Naive thymus-derived CD4-positive, alpha-beta T cell (primary cell): ENCODE results near the gene GMDS. TPM values are rescaled to one million over a fixed set of nuclear protein-coding genes. Genes with fewer than 3 reads are reported as not detected.

Experiments
- ATAC-seq: fragments of 150-1000 bp; cut with Tn5 transposase; 2 replicates; pipeline ENCODE4 v1.10.0; 2021; ENCODE audit warnings: mild to moderate bottlenecking, moderate library complexity
- CTCF ChIA-PET: fragments of 350-600 bp; sonication (Branson Sonifier 250); formaldehyde crosslinking; loops from one replicate; lab custom pipeline; 2021; ENCODE audit warnings: antibody characterized with exemption; lab: Charles Lee
- POLR2A ChIA-PET: fragments of 350-600 bp; sonication (Branson Sonifier 250); formaldehyde crosslinking; loops from one replicate; lab custom pipeline; 2021; ENCODE audit warnings: antibody characterized with exemption, inconsistent platforms; lab: Charles Lee
- DNase-seq, 9 donors: peaks; one replicate each; pipeline versions ENCODE4 v3.0.0 to v3.0.0-alpha.2; 2020 to 2022; ENCODE audit warnings: mixed read lengths in 1 of 9
- H3K27ac ChIP-seq: one replicate; pipeline ENCODE4 v1.7.0; 2013; ENCODE audit warnings: mild to moderate bottlenecking, low read depth, low read length, moderate library complexity
- H3K27me3 ChIP-seq, 2 donors: one replicate each; pipeline ENCODE4 v1.7.0; 2013; ENCODE audit warnings: low read length in 2 of 2, mild to moderate bottlenecking in 2 of 2, moderate library complexity in 2 of 2; ENCODE audit not compliant: control insufficient read depth in 2 of 2, insufficient read depth in 2 of 2
- H3K36me3 ChIP-seq, 3 experiments: 1 replicate in 2 of 3; 2 replicates in 1 of 3; pipeline ENCODE4 v1.7.0; 2013; ENCODE audit warnings: low read length in 3 of 3, mild to moderate bottlenecking in 3 of 3, moderate library complexity in 1 of 3; ENCODE audit not compliant: insufficient read depth in 3 of 3, control insufficient read depth in 2 of 3
- H3K4me1 ChIP-seq, 2 donors: one replicate each; pipeline ENCODE4 v1.7.0; 2013; ENCODE audit warnings: low read length in 2 of 2, mild to moderate bottlenecking in 2 of 2, moderate library complexity in 1 of 2; ENCODE audit not compliant: control insufficient read depth in 2 of 2, insufficient read depth in 2 of 2
- H3K4me3 ChIP-seq: 2 replicates; pipeline ENCODE4 v1.7.0; 2013; ENCODE audit warnings: mild to moderate bottlenecking, low read length
- H3K9me3 ChIP-seq, 3 experiments: 1 replicate in 2 of 3; 2 replicates in 1 of 3; pipeline ENCODE4 v1.7.0; 2013; ENCODE audit warnings: low read length in 3 of 3; ENCODE audit not compliant: control insufficient read depth in 2 of 3
- H3K27ac Mint-ChIP-seq, 9 donors: one replicate each; pipeline ENCODE4 v1.8.0; 2020 to 2022; ENCODE audit warnings: mixed read lengths in 9 of 9, mild to moderate bottlenecking in 8 of 9, moderate library complexity in 5 of 9, inconsistent platforms in 2 of 9
- H3K27me3 Mint-ChIP-seq, 5 donors: one replicate each; pipeline ENCODE4 v1.8.0; 2021 to 2022; ENCODE audit warnings: mixed read lengths in 5 of 5, mild to moderate bottlenecking in 1 of 5
- H3K36me3 Mint-ChIP-seq, 5 donors: one replicate each; pipeline ENCODE4 v1.8.0; 2020 to 2022; ENCODE audit warnings: mixed read lengths in 5 of 5, mild to moderate bottlenecking in 3 of 5, inconsistent platforms in 1 of 5
- H3K4me1 Mint-ChIP-seq, 7 donors: one replicate each; pipeline ENCODE4 v1.8.0; 2020 to 2022; ENCODE audit warnings: mixed read lengths in 7 of 7, mild to moderate bottlenecking in 3 of 7, inconsistent platforms in 1 of 7
- H3K4me3 Mint-ChIP-seq, 10 donors: one replicate each; pipeline ENCODE4 v1.8.0; 2020 to 2022; ENCODE audit warnings: mild to moderate bottlenecking in 10 of 10, mixed read lengths in 10 of 10, moderate library complexity in 6 of 10, inconsistent platforms in 2 of 10
- H3K9me3 Mint-ChIP-seq, 11 donors: one replicate each; pipeline ENCODE4 v1.8.0; 2020 to 2022; ENCODE audit warnings: mixed read lengths in 11 of 11, mild to moderate bottlenecking in 4 of 11, inconsistent platforms in 1 of 11, moderate library complexity in 1 of 11
- intact Hi-C, 2 donors: fragments of 100-400 bp; cut with micrococcal nuclease; formaldehyde crosslinking; loops; one replicate each; pipeline ENCODE4 v1.15.1; 2023
- polyA plus RNA-seq, 2 donors: library from polyadenylated mRNA; unstranded; fragments of 300-500 nt; fragmentation: Illumina TruSeq; gene quantifications; one replicate each; pipeline ENCODE4 v1.2.3, GENCODE V29; 2021
- total RNA-seq, 6 experiments: library from RNA in 5 of 6; stranded (reverse) in 5 of 6; gene quantifications; 1 replicate in 5 of 6; 2 replicates in 1 of 6; pipeline ENCODE4 v1.2.3 and lab custom pipeline; 2021 to 2026

The GMDS gene
- total and polyA plus RNA-seq, 7 experiments from 2014 or later, result 12.7 to 33.9 (median 18.3) TPM

- H3K9me3 Mint-ChIP-seq, result peaks cover 0 to 3% (median 0%) of the 10 kb centered on the region in 11 donors
- H3K27me3 ChIP-seq, result peaks cover 7 to 16% of the 10 kb centered on the region in 2 donors
- ChIA-PET POLR2A (interaction anchor here (0.5 to 0.9 kb wide), 2 partner anchors 18 to 29 kb away, joined by 3 read pairs; no protein-coding TSS in a partner anchor), CTCF (interaction anchor here (2.3 kb wide), 1 partner anchor 20 kb away, joined by 7 read pairs; no protein-coding TSS in a partner anchor)
- H3K27ac Mint-ChIP-seq, result peak overlapping the region in 1 of 9 donors; percentile 8
- ATAC-seq (no peak), DNase-seq (no peak)
- H3K4me1 ChIP-seq, result peaks cover 12% of the 10 kb centered on the region in 2 donors
- peaks cover 5 to 41% (median 27%) of the 10 kb centered on the region in 5 donors for H3K36me3 Mint-ChIP-seq
- intact Hi-C loops, result no loop called here
- H3K27ac ChIP-seq, result no peak overlapping the region
- H3K4me1 Mint-ChIP-seq, result peaks cover 10 to 17% (median 16%) of the 10 kb centered on the region in 7 donors
- H3K36me3 ChIP-seq, result no peaks in the 10 kb centered on the region
- peaks cover 65 to 76% (median 68%) of the 10 kb centered on the region in 5 donors for H3K27me3 Mint-ChIP-seq
- H3K4me3 Mint-ChIP-seq, result peak overlapping the region; percentile 12 to 89 (median 82)
- no peak overlapping the region for H3K4me3 ChIP-seq
- H3K9me3 ChIP-seq, result no peaks in the 10 kb centered on the region
Measured at GRCh38 chr6:1625794-1626435, 619.5 kb downstream of the GMDS start.

DNA sequence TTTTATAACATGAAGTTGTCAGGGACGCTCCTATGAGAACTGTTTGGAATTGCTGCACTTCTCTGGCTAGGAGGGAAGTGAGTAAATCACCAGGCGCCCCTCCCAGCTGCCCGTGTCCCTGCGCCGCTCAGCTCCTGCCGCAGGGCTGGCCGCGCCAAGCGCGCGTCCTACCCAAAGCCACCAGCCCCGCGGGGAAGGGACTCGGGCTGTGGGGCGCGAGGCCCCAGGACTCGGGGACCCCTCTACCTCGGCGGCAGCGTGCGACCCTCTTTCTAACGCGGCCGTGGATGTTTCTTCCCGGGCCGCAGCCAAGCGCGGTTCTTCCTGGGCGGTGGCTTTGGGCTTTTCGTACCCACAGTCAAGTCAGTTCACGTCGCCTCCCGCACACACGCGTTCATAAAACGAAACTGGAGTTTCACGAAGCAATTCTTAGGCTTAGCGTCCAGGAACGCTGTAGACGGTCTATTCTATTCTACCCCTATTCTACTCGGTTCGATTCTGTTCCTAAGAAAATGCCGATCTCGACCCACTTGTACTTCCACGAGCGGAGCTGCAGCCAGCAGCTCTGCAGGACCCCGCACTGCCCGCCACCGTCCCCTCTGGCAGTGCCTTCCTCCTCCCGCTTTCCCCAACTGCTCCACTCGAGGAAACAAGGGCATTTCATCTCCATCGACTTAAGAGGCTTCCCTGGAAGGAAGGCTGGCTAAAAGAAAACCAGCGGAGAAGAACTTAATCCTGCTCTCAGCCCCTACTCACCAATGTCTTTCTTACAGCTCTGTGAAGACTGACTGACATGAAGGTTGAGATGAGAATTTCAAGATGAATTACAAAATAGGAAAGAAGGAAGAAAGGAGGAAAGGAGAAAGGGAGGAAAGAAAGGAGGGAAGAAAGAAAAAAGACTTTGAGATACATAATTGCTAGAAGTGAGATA, 620.3 kb downstream of the GMDS start:
- Mint-ChIP-seq H3K4me3 (peak overlapping the region; percentile 68 to 89 (median 82)), H3K27me3 (peaks cover 58 to 77% (median 66%) of the 10 kb centered on the region in 5 donors), H3K36me3 (peaks cover 5 to 34% (median 27%) of the 10 kb centered on the region in 5 donors), H3K27ac (peak overlapping the region in 1 of 9 donors; percentile 8), H3K9me3 (peaks cover 0 to 3% (median 0%) of the 10 kb centered on the region in 11 donors), H3K4me1 (peaks cover 10 to 17% (median 16%) of the 10 kb centered on the region in 7 donors)
- peaks cover 12% of the 10 kb centered on the region in 2 donors for H3K4me1 ChIP-seq
- no peaks in the 10 kb centered on the region for H3K36me3 ChIP-seq
- DNase-seq, result peak in 1 of 9 donors; percentile 14
- no peaks in the 10 kb centered on the region for H3K9me3 ChIP-seq
- ATAC-seq, result peak; percentile 55
- CTCF ChIA-PET, result interaction anchor here (2.3 kb wide), 1 partner anchor 19 kb away, joined by 7 read pairs; no protein-coding TSS in a partner anchor
- H3K4me3 ChIP-seq, result peak overlapping the region; percentile 53
- POLR2A ChIA-PET, result interaction anchor here (0.9 kb wide), 1 partner anchor 17 kb away, joined by 3 read pairs; no protein-coding TSS in a partner anchor
- H3K27ac ChIP-seq, result no peak overlapping the region
- peaks cover 7 to 16% of the 10 kb centered on the region in 2 donors for H3K27me3 ChIP-seq
- intact Hi-C loops, result no loop called here

GRCh38 chr6:1624058-1624850, 621.2 kb downstream of the GMDS start:
- no peak for DNase-seq
- H3K9me3 ChIP-seq, result no peaks in the 10 kb centered on the region
- H3K27ac Mint-ChIP-seq, result no peak overlapping the region
- H3K4me3 ChIP-seq, result no peak overlapping the region
- ChIA-PET POLR2A (no interaction called here), CTCF (no interaction called here)
- H3K27ac ChIP-seq, result no peak overlapping the region
- ATAC-seq, result peak; percentile 12
- peak overlapping the region in 5 of 10 donors; percentile 16 to 82 (median 53) for H3K4me3 Mint-ChIP-seq
- H3K9me3 Mint-ChIP-seq, result peaks cover 0 to 3% (median 0%) of the 10 kb centered on the region in 11 donors
- peaks cover 54 to 81% (median 61%) of the 10 kb centered on the region in 5 donors for H3K27me3 Mint-ChIP-seq
- peaks cover 4 to 29% (median 27%) of the 10 kb centered on the region in 5 donors for H3K36me3 Mint-ChIP-seq
- H3K4me1 Mint-ChIP-seq, result peaks cover 10 to 17% (median 16%) of the 10 kb centered on the region in 7 donors
- H3K27me3 ChIP-seq, result peaks cover 7 to 16% of the 10 kb centered on the region in 2 donors
- intact Hi-C loops, result no loop called here
- H3K4me1 ChIP-seq, result peaks cover 12% of the 10 kb centered on the region in 2 donors
- no peaks in the 10 kb centered on the region for H3K36me3 ChIP-seq

GRCh38 chr6:1623769-1624057, 621.7 kb downstream of the GMDS start:
- Mint-ChIP-seq H3K27me3 (peaks cover 50 to 80% (median 57%) of the 10 kb centered on the region in 5 donors), H3K4me1 (peaks cover 10 to 17% (median 16%) of the 10 kb centered on the region in 7 donors), H3K4me3 (peak overlapping the region in 5 of 10 donors; percentile 26 to 64 (median 44)), H3K27ac (no peak overlapping the region), H3K36me3 (peaks cover 0 to 28% (median 26%) of the 10 kb centered on the region in 5 donors), H3K9me3 (peaks cover 0 to 3% (median 0%) of the 10 kb centered on the region in 11 donors)
- no peaks in the 10 kb centered on the region for H3K36me3 ChIP-seq
- H3K4me3 ChIP-seq, result no peak overlapping the region
- ChIA-PET CTCF (no interaction called here), POLR2A (no interaction called here)
- ATAC-seq, result no peak
- H3K27me3 ChIP-seq, result peaks cover 7 to 16% of the 10 kb centered on the region in 2 donors
- H3K27ac ChIP-seq, result no peak overlapping the region
- intact Hi-C loops, result no loop called here
- H3K9me3 ChIP-seq, result no peaks in the 10 kb centered on the region
- no peak for DNase-seq
- H3K4me1 ChIP-seq, result peaks cover 12% of the 10 kb centered on the region in 2 donors

GRCh38 chr6:1622851-1623768, 622.3 kb downstream of the GMDS start:
- ChIA-PET POLR2A (no interaction called here), CTCF (no interaction called here)
- Histone ChIP-seq H3K27ac (no peak overlapping the region), H3K9me3 (no peaks in the 10 kb centered on the region), H3K4me3 (no peak overlapping the region), H3K4me1 (peaks cover 12% of the 10 kb centered on the region in 2 donors), H3K36me3 (no peaks in the 10 kb centered on the region), H3K27me3 (peaks cover 7 to 16% of the 10 kb centered on the region in 2 donors)
- Mint-ChIP-seq H3K36me3 (peaks cover 0 to 28% (median 26%) of the 10 kb centered on the region in 5 donors), H3K4me3 (peak overlapping the region in 5 of 10 donors; percentile 26 to 64 (median 44)), H3K27me3 (peaks cover 51 to 80% (median 57%) of the 10 kb centered on the region in 5 donors), H3K27ac (no peak overlapping the region), H3K9me3 (peaks cover 0 to 3% (median 0%) of the 10 kb centered on the region in 11 donors), H3K4me1 (peaks cover 10 to 17% (median 16%) of the 10 kb centered on the region in 7 donors)
- intact Hi-C loops, result no loop called here
- no peak for DNase-seq
- ATAC-seq, result no peak
